Measurements from ENCODE around the gene INO80B.
A peak's percentile ranks its signal among the peaks of the same experiment; 100 is the strongest.
"Not testable (repeated sequence)": the region's sequence is repeated elsewhere in the genome, so short reads cannot be mapped to it uniquely, and the experiment has no call there.

INO80B gene

DNA sequence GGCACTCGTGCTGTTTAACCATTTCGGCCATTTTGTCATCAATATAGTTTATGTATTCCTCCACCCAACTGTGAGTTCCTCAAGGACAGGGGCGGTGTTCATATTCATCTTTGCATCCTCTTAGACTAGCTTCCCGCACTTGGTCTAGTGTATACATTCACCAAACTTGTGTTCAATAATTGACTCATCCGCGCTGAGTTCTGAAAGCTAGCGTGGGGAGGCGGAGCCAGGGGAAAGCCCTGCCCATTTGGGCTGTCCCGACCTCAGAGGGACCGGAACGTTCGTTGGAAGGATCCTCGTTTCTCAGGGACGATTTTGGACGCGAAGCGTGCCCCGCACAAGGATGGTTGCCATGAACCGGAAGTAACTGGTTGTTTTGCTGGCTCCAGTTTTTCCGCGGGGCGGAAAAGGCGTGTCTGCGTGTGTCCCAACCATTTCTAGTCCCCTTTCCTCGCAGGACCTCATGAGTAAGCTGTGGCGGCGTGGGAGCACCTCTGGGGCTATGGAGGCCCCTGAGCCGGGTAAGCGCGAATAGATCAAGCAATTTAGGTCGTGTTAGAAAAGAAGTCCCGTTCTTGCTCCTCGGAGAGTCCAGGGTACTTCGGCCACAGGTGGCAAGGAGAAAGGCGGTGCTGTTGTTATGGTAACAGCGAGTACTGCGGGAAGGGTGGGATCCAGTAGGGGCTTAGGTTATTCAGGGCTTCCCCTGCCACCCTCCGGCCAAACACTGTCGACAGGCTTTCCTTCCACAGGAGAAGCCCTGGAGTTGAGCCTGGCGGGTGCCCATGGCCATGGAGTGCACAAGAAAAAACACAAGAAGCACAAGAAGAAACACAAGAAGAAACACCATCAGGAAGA, at the start of gene INO80B:
Gene INO80B, plus strand, starts transcription at position 434 of the 858 bp plus-strand sequence. Its CDS starts 30 bp downstream, at position 464.
- peak; percentile 97 for DNase-seq

DNA sequence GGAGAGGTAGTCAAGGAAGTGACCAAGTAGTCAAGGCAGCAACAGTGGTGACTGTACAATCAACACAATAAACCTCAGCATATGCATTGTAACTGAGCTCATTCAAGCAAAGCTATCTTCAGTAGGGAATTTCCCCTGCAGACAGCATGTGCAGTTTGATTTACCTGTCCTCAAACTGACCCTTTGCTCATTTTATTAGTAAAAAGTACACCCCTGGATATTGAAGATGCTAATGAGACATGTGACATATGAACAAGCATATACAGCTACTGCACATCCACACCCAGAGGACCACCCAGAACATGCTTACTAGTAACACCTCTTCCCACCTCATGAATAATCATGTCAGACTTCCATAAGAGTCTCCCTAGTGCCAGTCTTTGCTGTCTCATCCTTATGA, 48.9 kb upstream of the INO80B start:
- DNase-seq = no peak

DNA sequence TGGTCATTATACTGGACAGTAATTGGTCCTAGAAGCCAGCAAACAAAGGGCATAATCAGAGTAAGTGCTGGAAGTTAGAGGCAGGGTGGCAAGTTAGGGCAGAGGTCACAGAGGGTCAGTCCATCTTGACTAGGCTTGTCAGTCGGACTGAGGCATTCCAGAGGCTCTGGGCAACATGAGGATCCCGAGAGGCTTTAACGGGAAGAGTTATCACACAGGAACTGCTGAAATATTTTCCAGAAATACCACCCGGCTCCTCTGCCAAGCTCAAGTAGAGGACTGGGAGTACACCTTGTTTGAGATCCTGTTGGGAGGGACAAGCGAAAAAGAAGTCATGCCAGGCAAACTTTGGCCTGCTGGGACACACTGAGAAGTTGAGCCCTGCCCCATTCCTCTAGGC, 47.2 kb upstream of the INO80B start:
- no peak for DNase-seq

- no peak for DNase-seq
These were observed 41.7 kb upstream of the INO80B start for GRCh38 chr2:74413001-74413698.

DNA sequence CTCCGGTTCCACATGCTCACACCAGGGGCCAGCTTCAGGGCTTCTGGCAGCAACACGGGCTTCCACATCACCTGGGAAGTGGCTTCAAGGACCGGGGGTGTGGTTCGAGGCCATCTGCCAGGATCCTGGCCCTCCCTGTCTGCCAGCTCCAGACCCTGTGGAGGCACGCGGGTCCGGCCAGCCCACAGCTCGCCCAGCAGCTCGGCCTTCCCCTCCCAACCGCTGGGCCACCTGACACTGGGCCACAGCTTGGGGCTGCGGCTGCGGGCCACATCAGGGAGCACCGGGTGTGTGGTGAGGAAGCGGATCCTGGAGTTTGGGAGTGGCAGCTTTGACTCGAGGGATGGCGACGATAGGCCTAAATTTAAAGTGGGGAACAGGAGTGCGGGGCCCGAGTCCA, 40.4 kb upstream of the INO80B start:
- DNase-seq = no peak

DNA sequence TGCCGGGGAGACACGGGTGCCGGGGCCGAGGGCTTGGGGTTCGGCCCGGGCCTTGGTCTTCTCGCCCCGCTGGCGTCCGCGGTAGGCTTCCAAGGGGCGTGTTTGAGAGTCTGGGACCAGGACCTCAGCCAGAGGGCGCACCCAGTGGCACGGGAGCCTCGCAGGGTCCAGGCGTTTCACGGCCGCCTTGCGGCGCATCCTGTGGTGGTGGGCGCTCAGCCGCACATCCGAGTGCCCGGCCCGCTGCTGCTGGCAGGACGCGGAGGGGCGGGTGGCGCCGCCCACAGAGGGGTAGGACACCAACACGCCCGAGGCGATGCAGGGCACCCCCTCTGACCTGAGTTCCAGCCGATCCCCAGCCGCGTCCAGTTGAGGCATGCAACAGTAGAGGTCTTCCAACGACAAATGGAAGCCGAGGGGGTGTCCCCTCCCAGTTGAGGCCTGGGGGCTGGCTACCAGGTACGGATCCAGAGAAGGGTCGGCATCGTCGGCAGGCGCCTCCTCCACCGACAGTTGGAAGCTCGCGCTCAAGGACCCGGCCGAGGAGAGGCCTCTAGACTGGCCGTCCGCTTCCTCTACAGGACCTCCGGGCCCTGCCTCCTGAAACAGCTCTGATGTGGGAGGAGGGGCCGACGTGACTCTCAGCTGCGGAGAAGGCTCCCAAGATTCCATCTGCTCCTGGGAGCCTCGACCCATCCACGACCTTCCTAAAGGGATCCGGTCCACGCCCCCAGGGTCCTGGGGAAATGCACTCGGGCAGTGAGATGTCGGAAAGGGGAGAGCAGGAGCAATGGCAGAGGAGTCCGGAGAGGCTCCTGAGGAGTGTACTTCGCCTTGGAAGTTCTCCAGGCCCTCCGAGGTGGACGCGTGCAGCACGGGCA, 39.8 kb upstream of the INO80B start:
- DNase-seq = peak; percentile 47

DNA sequence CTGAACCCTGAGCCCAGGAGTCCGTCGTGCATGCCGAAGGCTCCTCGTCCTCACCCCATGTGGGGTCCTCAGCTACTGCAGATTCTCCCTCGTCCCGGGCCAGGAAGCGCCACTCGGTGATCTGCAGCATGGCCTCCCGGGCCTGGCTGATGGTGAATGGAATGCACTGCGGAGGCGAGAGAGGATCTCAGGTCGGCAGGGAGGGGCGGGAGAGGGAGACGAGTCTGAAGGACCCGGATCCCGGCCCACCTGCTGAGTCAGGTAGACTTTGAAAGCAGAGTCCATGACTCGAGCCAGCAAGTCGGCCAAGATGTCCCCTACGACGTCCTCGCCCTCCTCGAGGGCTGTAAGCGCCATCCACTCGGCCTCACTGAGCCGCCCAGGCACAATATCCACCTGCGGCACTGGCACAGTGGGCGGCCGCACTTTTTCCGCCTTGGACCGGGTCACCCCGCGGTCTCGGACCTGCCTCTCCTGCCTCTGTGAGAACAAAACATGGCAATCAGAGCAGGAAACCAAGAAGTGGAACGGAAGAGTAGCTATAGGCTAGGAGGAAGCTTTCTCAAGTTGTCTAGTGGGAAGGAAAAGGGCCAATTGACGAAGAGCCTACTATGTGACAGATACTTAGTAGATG, 39.0 kb upstream of the INO80B start:
- DNase-seq = no peak

DNA sequence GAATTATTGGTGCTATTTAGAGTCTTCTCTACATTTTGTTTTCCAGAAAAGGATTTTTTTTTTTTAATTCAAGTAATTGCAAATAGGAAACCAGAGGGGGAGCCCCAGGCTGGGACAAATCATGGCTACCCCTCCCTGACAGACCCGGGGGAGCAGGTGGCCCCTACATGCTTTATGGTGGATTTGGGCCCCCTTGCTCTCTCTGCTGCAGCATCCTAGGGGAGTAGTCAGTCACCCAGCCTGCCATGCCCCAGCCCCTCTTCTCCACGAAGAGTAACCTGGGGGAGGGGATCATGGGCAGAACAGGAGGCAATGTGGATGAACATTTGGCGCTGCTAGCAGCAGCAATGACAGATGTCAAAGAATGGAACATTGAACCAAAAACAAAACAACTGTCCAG, 38.1 kb upstream of the INO80B start:
- no peak for DNase-seq

GRCh38 chr2:74417197-74417596, 37.7 kb upstream of the INO80B start:
- no peak for DNase-seq

- DNase-seq = no peak
These were observed 37.1 kb upstream of the INO80B start for GRCh38 chr2:74417763-74418162.

- no peak for DNase-seq
These were observed 36.6 kb upstream of the INO80B start for GRCh38 chr2:74418312-74418711.

- no peak for DNase-seq
These were observed 35.5 kb upstream of the INO80B start for GRCh38 chr2:74419345-74419744.

- no peak for DNase-seq
These were observed 34.9 kb upstream of the INO80B start for GRCh38 chr2:74420006-74420405.

GRCh38 chr2:74420443-74421103, 34.3 kb upstream of the INO80B start:
- DNase-seq = not testable (repeated sequence)

DNA sequence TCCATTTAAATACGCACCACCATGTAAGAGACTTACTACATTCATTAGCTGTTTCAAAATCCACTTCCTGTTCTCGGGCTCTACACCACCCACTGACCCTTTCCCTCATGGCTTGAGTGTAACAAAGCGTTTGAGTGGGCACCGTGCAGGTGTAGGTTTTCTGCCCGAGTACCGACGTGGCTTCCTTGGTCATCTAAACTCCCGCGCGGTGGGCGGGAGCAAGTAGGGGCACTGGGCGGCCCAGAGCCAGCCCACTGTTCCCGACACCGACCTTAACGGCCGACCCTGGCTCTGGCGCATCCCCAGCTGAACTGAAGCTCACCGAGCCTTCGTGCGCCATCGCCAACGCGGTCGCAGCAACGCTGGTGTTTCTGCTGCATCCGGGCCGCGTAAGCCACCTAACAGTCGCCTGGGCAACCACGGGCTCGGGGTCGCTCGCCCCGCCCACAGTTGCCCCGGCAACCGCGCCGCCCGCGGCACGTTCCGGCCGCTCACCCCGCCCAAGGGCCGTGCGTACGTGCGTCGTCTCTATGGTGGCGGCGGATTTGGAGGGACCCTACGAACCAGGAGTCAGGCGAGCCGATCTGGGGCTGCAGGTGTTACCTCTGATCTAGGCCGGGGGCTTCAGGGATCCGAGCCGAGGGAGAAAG, 33.5 kb upstream of the INO80B start, which contains the start of the genes C2orf81 and WDR54:
Gene C2orf81, minus strand, starts transcription at position 399 of the 650 bp plus-strand sequence. Its CDS starts 59 bp downstream, at position 340.
Gene WDR54, plus strand, starts transcription at position 510 of the 650 bp plus-strand sequence. CDS start 424 bp downstream, outside the sequence.
- DNase-seq = peak; percentile 96

DNA sequence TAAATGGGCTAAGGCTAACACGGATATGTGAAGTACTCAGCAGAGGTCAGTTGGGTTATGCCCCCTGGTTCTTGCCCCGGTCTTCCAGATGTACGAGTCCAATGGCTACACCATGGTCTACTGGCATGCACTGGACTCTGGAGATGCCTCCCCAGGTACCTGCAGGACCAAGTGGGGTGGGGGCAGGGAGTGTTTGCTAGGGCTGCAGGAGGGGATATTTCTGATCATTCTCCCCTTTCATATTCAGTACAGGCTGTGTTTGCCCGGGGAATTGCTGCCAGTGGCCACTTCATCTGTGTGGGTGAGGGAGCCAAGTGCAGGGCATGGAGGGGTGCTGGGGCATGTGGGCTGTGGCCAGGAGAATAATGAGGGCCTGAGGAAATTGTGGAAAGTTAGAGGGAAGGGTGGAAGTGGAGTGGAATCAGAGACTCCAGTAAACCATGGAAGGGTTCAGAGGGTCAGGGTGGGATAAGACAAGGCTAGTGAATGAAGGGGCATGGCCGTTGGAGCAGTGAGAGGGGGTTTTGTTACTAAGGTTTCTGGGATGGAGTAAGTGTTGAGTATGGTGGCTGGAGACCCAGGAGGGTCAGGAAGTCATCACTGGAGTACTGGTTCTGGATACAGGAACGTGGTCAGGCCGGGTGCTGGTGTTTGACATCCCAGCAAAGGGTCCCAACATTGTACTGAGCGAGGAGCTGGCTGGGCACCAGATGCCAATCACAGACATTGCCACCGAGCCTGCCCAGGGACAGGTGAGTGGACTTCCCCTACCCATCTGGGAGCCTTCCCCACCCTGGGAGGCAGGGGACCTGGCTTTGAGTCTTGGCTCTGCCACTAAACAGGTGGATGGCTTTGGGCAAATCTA, 31.4 kb upstream of the INO80B start:
- DNase-seq = no peak

DNA sequence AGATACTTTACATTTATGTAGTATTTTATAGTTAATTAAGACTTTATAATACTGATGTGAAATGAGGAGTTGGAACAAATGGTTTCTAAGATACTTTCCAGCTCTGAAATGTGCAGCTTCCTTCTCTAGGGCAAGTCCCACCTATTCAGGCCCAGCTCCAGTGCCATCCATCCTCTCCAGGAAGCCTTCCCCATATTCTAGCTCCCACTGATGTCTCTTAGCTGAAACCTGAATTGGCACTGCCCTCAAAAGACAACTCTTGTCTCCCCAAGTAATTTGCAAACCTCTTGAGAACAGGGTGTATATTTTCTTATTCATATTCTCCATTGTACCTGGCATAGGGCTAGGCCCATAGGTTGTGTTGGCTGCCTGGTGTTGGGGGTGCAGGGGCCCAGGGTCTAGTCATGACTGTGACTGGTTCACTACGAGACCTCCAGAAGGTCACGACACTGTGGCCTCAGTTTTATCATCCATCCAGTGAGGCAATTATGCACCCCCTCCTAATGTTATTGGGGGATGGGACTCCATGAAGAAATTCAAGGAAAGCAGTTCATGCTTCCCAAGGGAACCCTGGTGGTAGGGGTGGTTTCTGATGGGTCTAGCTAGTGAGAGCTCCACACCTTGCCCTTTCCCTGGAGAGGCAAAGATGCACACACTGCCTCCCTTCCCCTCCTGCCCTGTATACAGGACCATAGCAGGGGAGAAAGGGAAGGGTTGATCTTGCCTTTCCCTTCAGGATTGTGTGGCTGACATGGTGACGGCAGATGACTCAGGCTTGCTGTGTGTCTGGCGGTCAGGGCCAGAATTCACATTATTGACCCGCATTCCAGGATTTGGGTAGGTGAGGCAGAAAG, 30.5 kb upstream of the INO80B start:
- no peak for DNase-seq

DNA sequence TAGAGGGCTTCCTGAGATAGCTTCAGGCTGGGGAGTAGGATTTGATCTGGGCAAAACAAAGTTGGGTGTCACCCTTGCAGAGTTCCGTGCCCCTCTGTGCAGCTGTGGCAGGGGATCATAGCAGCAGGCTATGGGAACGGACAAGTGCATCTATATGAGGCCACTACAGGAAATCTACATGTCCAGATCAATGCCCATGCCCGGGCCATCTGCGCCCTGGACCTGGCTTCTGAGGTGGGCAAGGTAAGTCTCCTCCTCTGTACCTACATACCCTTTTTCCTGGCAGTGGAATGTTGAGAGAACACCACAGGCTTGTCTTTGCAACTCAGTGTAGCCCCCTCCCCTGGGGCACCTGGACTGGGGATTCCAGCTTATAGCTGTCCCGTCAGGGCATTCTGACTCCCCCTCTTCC, 29.9 kb upstream of the INO80B start:
- no peak for DNase-seq

DNA sequence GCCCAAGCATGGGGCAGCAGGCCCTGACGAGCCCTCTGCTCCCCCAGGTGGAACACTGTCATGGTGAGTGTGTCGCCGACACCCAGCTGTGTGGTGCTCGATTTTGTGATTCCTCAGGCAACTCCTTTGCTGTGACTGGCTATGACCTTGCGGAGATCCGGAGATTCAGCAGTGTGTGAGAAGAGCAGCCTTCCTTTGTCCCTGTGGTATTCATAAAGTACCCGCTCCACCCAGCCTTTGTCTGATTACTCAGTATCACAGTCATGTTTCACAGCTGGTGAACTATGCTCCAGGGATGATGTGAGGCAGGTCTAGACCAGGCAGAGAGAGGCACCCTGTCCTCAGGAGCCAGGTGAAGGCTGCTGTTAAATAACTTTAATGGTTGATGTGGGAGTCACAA, 29.4 kb upstream of the INO80B start:
- no peak for DNase-seq
